ENCODE data around the gene CA9. TPM values are rescaled to one million over a fixed set of nuclear protein-coding genes. Genes with fewer than 3 reads are reported as not detected.

CA9 gene
- total RNA-seq, 1 experiment from 2014 or later, result 26.8 TPM

Small RNA genes within 50 kb of the gene (small RNA-seq; reads per million reads assigned to genes)
- gene RMRP (not detected), gene RN7SL22P (not detected)

Other genes with a start within 250 kb of the CA9 start
- gene RUSC2, start 183.8 kb upstream of the CA9 start, total RNA-seq (2014; rRNA removed; shearing (Covaris generic); ENCODE audit: low replicate concordance), result not detected in 2 replicates
- 20.2 and 30.6 TPM in 2 replicates for gene TESK1, start 68.7 kb upstream of the CA9 start, total RNA-seq (2014; rRNA removed; shearing (Covaris generic); ENCODE audit: low replicate concordance)
- gene CD72, start 55.5 kb upstream of the CA9 start, total RNA-seq (2014; rRNA removed; shearing (Covaris generic); ENCODE audit: low replicate concordance), result 5.6 and 7.8 TPM in 2 replicates
- 97.6 and 117 TPM in 2 replicates for gene SIT1, start 23.0 kb upstream of the CA9 start, total RNA-seq (2014; rRNA removed; shearing (Covaris generic); ENCODE audit: low replicate concordance)
- 23,349 and 56,129 TPM in 2 replicates for gene RMRP, start 15.9 kb upstream of the CA9 start, total RNA-seq (2014; rRNA removed; shearing (Covaris generic); ENCODE audit: low replicate concordance)
- gene CCDC107, start 15.6 kb upstream of the CA9 start, total RNA-seq (2014; rRNA removed; shearing (Covaris generic); ENCODE audit: low replicate concordance), result 13.2 and 24.0 TPM in 2 replicates
- 15.3 and 16.0 TPM in 2 replicates for gene ARHGEF39, start 8.7 kb upstream of the CA9 start, total RNA-seq (2014; rRNA removed; shearing (Covaris generic); ENCODE audit: low replicate concordance)
- 0.19 TPM in 1 of 2 replicates, not detected in the other for gene TPM2, start 16.0 kb downstream of the CA9 start, total RNA-seq (2014; rRNA removed; shearing (Covaris generic); ENCODE audit: low replicate concordance)
- gene TLN1, start 58.3 kb downstream of the CA9 start, total RNA-seq (2014; rRNA removed; shearing (Covaris generic); ENCODE audit: low replicate concordance), result 54.2 and 94.0 TPM in 2 replicates
- 10.8 and 17.1 TPM in 2 replicates for gene CREB3, start 58.7 kb downstream of the CA9 start, total RNA-seq (2014; rRNA removed; shearing (Covaris generic); ENCODE audit: low replicate concordance)
- 54.9 and 74.2 TPM in 2 replicates for gene GBA2, start 75.3 kb downstream of the CA9 start, total RNA-seq (2014; rRNA removed; shearing (Covaris generic); ENCODE audit: low replicate concordance)
- 13.4 and 13.8 TPM in 2 replicates for gene RGP1, start 75.4 kb downstream of the CA9 start, total RNA-seq (2014; rRNA removed; shearing (Covaris generic); ENCODE audit: low replicate concordance)
- 1.1 and 4.2 TPM in 2 replicates for gene MSMP, start 80.3 kb downstream of the CA9 start, total RNA-seq (2014; rRNA removed; shearing (Covaris generic); ENCODE audit: low replicate concordance)
- 8.5 and 18.0 TPM in 2 replicates for gene NPR2, start 117.7 kb downstream of the CA9 start, total RNA-seq (2014; rRNA removed; shearing (Covaris generic); ENCODE audit: low replicate concordance)
- 0.07 and 0.90 TPM in 2 replicates for gene SPAG8, start 138.3 kb downstream of the CA9 start, total RNA-seq (2014; rRNA removed; shearing (Covaris generic); ENCODE audit: low replicate concordance)
- gene HINT2, start 141.1 kb downstream of the CA9 start, total RNA-seq (2014; rRNA removed; shearing (Covaris generic); ENCODE audit: low replicate concordance), result 84.0 and 146 TPM in 2 replicates
- gene FAM221B, start 154.8 kb downstream of the CA9 start, total RNA-seq (2014; rRNA removed; shearing (Covaris generic); ENCODE audit: low replicate concordance), result not detected in 2 replicates
- 2.9 and 3.0 TPM in 2 replicates for gene TMEM8B, start 155.3 kb downstream of the CA9 start, total RNA-seq (2014; rRNA removed; shearing (Covaris generic); ENCODE audit: low replicate concordance)
- gene OR13J1, start 196.5 kb downstream of the CA9 start, total RNA-seq (2014; rRNA removed; shearing (Covaris generic); ENCODE audit: low replicate concordance), result not detected in 2 replicates
- not detected in 2 replicates for gene HRCT1, start 232.3 kb downstream of the CA9 start, total RNA-seq (2014; rRNA removed; shearing (Covaris generic); ENCODE audit: low replicate concordance)
- gene SPAAR, start 235.6 kb downstream of the CA9 start, total RNA-seq (2014; rRNA removed; shearing (Covaris generic); ENCODE audit: low replicate concordance), result not detected in 2 replicates

All from Karpas-422 (cell line).